ENCODE data around the gene LRIT2.

- TF ChIP-seq CTCF (IDR thresholded peaks at IDR 0.05; ENCODE audit: low read depth, low read length) (no peak), EZH2phosphoT487 (IDR thresholded peaks at IDR 0.05; ENCODE audit: low read depth) (no peak)
These were observed 7.0 kb upstream of the LRIT2 start for GRCh38 chr10:84232376-84232775.

All from OCI-LY3 (cell line).